Heart right ventricle (tissue), 16 donors: ENCODE data around the gene TUT1. TPM values are rescaled to one million over a fixed set of nuclear protein-coding genes. Genes with fewer than 3 reads are reported as not detected.
"Not testable (repeated sequence)": the region's sequence is repeated elsewhere in the genome, so short reads cannot be mapped to it uniquely, and the experiment has no call there.

Experiments used
- ATAC-seq, 8 donors: fragments of 200-7000 bp; cut with Tn5 transposase; one replicate each; pipeline ENCODE4 v1.9.1; 2020; ENCODE audit warnings: mild to moderate bottlenecking in 8 of 8, moderate library complexity in 8 of 8, moderate number of reproducible peaks in 1 of 8
- DNase-seq, 2 donors: peaks; one replicate each; pipeline ENCODE4 v3.0.0-alpha.2; 2020
- H3K27ac ChIP-seq, 10 donors: fragments of 200-600 bp; sonication (generic) in 2 of 10; one replicate each; pipeline versions ENCODE4 v1.5.0 to v1.8.0; 2020 to 2022; ENCODE audit warnings: mild to moderate bottlenecking in 3 of 10
- H3K27me3 ChIP-seq, 7 donors: fragments of 200-600 bp; one replicate each; pipeline ENCODE4 v1.8.0; 2021 to 2022; ENCODE audit warnings: mild to moderate bottlenecking in 2 of 7
- H3K36me3 ChIP-seq, 9 donors: fragments of 200-600 bp; sonication (generic) in 1 of 9; one replicate each; pipeline versions ENCODE4 v1.5.0 to v1.8.0; 2020 to 2022; ENCODE audit warnings: mild to moderate bottlenecking in 2 of 9
- H3K4me1 ChIP-seq, 9 donors: fragments of 200-600 bp; sonication (generic) in 1 of 9; one replicate each; pipeline versions ENCODE4 v1.5.0 to v1.8.0; 2020 to 2022; ENCODE audit warnings: mild to moderate bottlenecking in 4 of 9
- H3K4me3 ChIP-seq, 10 donors: fragments of 200-600 bp; sonication (generic) in 2 of 10; one replicate each; pipeline versions ENCODE4 v1.5.0 to v1.8.0; 2020 to 2022; ENCODE audit warnings: mild to moderate bottlenecking in 7 of 10, moderate library complexity in 2 of 10
- H3K9me3 ChIP-seq, 11 donors: fragments of 200-600 bp in 10 of 11; sonication (generic) in 2 of 11; one replicate each; pipeline versions ENCODE4 v1.5.0 to v1.8.0; 2013 to 2022; ENCODE audit warnings: mild to moderate bottlenecking in 2 of 11, control low read depth in 1 of 11, moderate library complexity in 1 of 11
- CTCF ChIP-seq, 9 donors: fragments of 200-600 bp; sonication (generic) in 2 of 9; IDR thresholded peaks; one replicate each; pipeline versions ENCODE4 v1.5.0 to v1.8.0; 2021 to 2022; ENCODE audit warnings: antibody characterized with exemption in 9 of 9, mild to moderate bottlenecking in 5 of 9, moderate library complexity in 1 of 9
- WGBS, 2 donors: extraction: QIAGEN DNeasy Blood & Tissue Kit; methylation state at CpG; one replicate each; pipeline ENCODE4 v1.1.7; 2013; ENCODE audit warnings: inconsistent platforms in 1 of 2; 5-methylcytosine and 5-hydroxymethylcytosine counted together
- intact Hi-C, 10 donors: fragments of 100-400 bp; cut with DNase I; formaldehyde crosslinking; loops; one replicate each; pipeline versions ENCODE4 v1.11.1 to v1.14.2; 2022
- polyA plus RNA-seq, 2 donors: library from polyadenylated mRNA; stranded (reverse); fragments of 200-250 nt; gene quantifications; one replicate each; pipeline ENCODE4 v1.2.3, GENCODE V29; 2013
- total RNA-seq, 10 donors: library from RNA; stranded (reverse); fragmentation: NEBNext Ultra II Directional in 3 of 10; extraction: Animal tissue kit (Norgen Biotek cat#: 25700) in 3 of 10; gene quantifications; one replicate each; pipeline versions ENCODE4 v1.2.1 to v1.2.4, GENCODE V29; 2021 to 2023
- donor health status: Arrhythmogenic right ventricular cardiomyopathy.
- donor health status: ischemic (EF 13 %, LVEDD 7.1; RV severe dilation, severe dysfunction).
- donor health status: healthy with polysubstance abuse.
- donor health status: DM: no; HTN: yes; CAD: no.
- donor health status: DM: no; HTN: no; CAD: no.
- donor health status: ischemic (EF 25% LVEDD 6.9; RV normal size, moderate dysfunction).
- donor health status: ischemic (EF 25% LVEDD 5.7; RV mildly dilated, moderate dysfunction).
- donor health status: healthy.
- donor health status: DM: yes; HTN: yes; CAD: no.
- donor health status: Ischemic cardiomyopathy.
- donor health status: ischemic (EF 35%, LVEDD 5.7; RV mildly dilated, moderate dysfunction).
- donor health status: nonischemic (EF 11% LVEDD 7.7; RV severe dilation, severe dysfunction).
- donor health status: DM: yes; HTN: yes; CAD: no.
- donor health status: PGD.
- donor health status: ischemic (EF 29% LVEDD 5.4; RV normal size, mild dysfunction).
- donor health status: nonischemic (EF 23%, LVEDD 6.1; RV moderate dilation, normal function).

TUT1 gene
- total and polyA plus RNA-seq, 12 donors = 8.2 to 19.2 (median 12.3) TPM

- no peak for TF ChIP-seq CTCF (IDR thresholded peaks at IDR 0.05)
- Histone ChIP-seq H3K4me1 (peaks cover 11 to 74% (median 54%) of the 10 kb centered on the region in 9 donors), H3K36me3 (peaks cover 0 to 72% (median 33%) of the 10 kb centered on the region in 9 donors), H3K27me3 (no peaks in the 10 kb centered on the region), H3K27ac (peak overlapping the region; percentile 54 to 98 (median 85)), H3K4me3 (peak overlapping the region; percentile 71 to 95 (median 85)), H3K9me3 (no peaks in the 10 kb centered on the region)
- intact Hi-C loops = loop anchor here in 1 of 10 donors (10.0 kb wide), 1 partner anchor 282 kb away; no protein-coding TSS in a partner anchor
- WGBS, 2 donors = 0 to 1% methylated on average over 33 of the region's 33 CpGs
- peak in 1 of 8 donors; percentile 1 for ATAC-seq
- DNase-seq = no peak
These were observed 18.2 kb downstream of the TUT1 start for GRCh38 chr11:62573006-62573591.

DNA sequence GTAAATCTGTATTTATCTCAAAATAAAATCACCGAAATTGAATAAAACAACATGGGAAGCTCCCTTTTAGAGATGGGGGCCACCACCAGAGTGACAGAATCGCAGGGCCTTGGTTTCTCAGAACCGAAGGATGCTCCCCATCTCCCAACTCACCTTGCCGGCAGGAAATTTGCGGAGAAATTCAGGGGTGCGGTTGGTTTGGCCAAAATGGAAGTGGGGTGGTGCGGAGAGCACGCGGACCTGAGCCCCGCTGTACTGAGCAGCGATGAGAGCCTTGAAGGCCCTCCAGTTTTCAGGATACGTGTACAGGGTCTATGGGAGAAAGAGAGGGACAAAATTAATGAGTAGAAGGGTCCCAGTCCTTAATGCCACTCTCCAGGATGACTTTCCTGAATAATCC, 18.9 kb downstream of the TUT1 start:
- H3K4me1 ChIP-seq = peaks cover 11 to 70% (median 49%) of the 10 kb centered on the region in 9 donors
- WGBS, 2 donors = 67 to 75% methylated on average over 12 of the region's 12 CpGs
- H3K36me3 ChIP-seq = peaks cover 0 to 72% (median 39%) of the 10 kb centered on the region in 9 donors
- intact Hi-C loops = loop anchor here in 1 of 10 donors (10.0 kb wide), 1 partner anchor 282 kb away; no protein-coding TSS in a partner anchor
- H3K4me3 ChIP-seq = peak overlapping the region; percentile 71 to 95 (median 85)
- peak overlapping the region in 7 of 10 donors; percentile 84 to 98 (median 86) for H3K27ac ChIP-seq
- no peaks in the 10 kb centered on the region for H3K27me3 ChIP-seq
- ATAC-seq = no peak
- no peak for TF ChIP-seq CTCF (IDR thresholded peaks at IDR 0.05)
- H3K9me3 ChIP-seq = no peaks in the 10 kb centered on the region
- DNase-seq = no peak

DNA sequence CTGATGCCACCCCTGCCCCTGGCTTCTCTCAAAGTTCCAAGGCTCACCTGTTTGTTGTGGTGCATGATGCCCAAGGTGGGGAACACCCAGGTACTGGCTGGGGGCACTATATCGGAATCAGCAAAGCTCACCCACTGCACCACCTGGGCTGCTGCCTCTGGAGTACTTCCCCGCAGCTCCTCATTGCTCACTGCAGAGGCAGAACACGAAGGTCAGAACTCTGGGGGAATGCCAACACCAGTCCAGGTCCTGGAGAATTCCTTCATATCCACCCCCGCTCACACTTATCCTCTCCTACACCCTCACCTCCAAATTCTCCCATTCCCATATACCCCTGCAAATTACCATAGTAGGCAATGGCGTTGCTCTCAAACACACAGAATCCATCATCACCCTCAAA, 19.8 kb downstream of the TUT1 start:
- Histone ChIP-seq H3K4me1 (peaks cover 11 to 63% (median 46%) of the 10 kb centered on the region in 9 donors), H3K27ac (peak overlapping the region in 2 of 10 donors; percentile 27 to 89), H3K36me3 (peaks cover 0 to 73% (median 48%) of the 10 kb centered on the region in 9 donors)
- not testable (repeated sequence) for H3K9me3 ChIP-seq, ATAC-seq, H3K27me3 ChIP-seq, DNase-seq, H3K4me3 ChIP-seq
- intact Hi-C loops = loop anchor here in 1 of 10 donors (10.0 kb wide), 1 partner anchor 283 kb away; no protein-coding TSS in a partner anchor
- 82 to 84% methylated on average over 5 of the region's 5 CpGs for WGBS, 2 donors

DNA sequence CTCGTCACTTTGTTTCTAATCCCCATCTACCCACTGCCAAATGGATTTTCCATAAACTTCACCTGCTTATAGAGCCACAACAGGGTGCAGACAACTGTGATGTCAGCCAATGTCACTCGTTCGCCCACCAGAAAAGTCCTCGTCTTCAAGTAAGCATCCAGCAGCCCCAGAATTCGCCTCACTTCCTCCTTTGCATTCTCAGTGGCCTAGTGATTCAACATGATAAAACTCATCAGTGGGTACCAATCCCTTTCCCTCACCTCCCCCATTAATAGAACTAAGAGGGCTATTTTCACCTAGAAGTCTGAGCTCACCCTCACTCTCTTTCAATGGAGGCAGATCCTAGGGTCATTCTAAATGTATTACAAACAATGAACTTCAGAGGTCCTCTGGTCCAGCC, 20.4 kb downstream of the TUT1 start:
- 94 to 97% methylated on average over 5 of the region's 5 CpGs for WGBS, 2 donors
- DNase-seq, ATAC-seq, H3K27me3 ChIP-seq, H3K4me3 ChIP-seq, H3K9me3 ChIP-seq: not testable (repeated sequence)
- H3K4me1 ChIP-seq = peaks cover 10 to 57% (median 43%) of the 10 kb centered on the region in 9 donors
- peak overlapping the region in 1 of 10 donors; percentile 27 for H3K27ac ChIP-seq
- H3K36me3 ChIP-seq = peaks cover 0 to 73% (median 54%) of the 10 kb centered on the region in 9 donors
- intact Hi-C loops = loop anchor here in 1 of 10 donors (10.0 kb wide), 1 partner anchor 284 kb away; no protein-coding TSS in a partner anchor

GRCh38 chr11:62569611-62570010, 21.7 kb downstream of the TUT1 start:
- intact Hi-C loops = loop anchor here in 2 of 10 donors (10.0 kb wide), 2 partner anchors 175 to 285 kb away; no protein-coding TSS in a partner anchor
- H3K4me3 ChIP-seq = no peak overlapping the region
- TF ChIP-seq CTCF (IDR thresholded peaks at IDR 0.05) = no peak
- ATAC-seq = no peak
- H3K36me3 ChIP-seq = peaks cover 0 to 81% (median 58%) of the 10 kb centered on the region in 9 donors
- no peak for DNase-seq
- H3K27ac ChIP-seq = peak overlapping the region in 6 of 10 donors; percentile 16 to 68 (median 42)
- peaks cover 4 to 44% (median 30%) of the 10 kb centered on the region in 9 donors for H3K4me1 ChIP-seq
- no peaks in the 10 kb centered on the region for H3K27me3 ChIP-seq
- no peaks in the 10 kb centered on the region for H3K9me3 ChIP-seq
- 81 to 88% methylated on average over 1 of the region's 1 CpG for WGBS, 2 donors
